ENCODE measurements around the gene COL10A1.

Gene COL10A1

DNA sequence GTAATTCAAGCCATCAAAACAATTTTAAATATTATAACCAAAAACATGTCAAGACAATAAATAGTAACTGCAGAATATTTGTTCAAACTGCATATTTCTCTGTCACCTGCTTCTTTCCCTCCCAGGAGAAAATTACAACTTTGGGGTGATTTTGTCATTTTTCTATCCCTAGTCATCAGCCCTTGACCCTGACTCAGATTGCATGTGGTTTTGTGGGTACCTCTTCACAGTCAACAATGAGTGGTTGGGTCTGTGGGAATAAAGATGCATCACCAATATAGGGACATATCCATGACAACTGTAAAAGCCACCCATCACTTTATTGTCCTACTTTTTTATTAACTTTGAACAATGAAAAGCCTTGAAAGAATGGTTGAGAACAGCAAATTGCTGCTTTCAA is 7.3 kb downstream of the COL10A1 start:
- no peak for DNase-seq (ENCODE audit: low read depth)
- Histone ChIP-seq H3K9ac (ENCODE audit: low read length) (no peak overlapping the region), H3K4me1 (ENCODE audit: control insufficient read depth, insufficient read depth, low read length) (no peaks in the 10 kb centered on the region), H3K4me3 (ENCODE audit: low read length) (no peak overlapping the region), H3K27me3 (replicated peaks; ENCODE audit: control insufficient read depth, insufficient read depth, low read length) (no peaks in the 10 kb centered on the region), H3K36me3 (ENCODE audit: control insufficient read depth, insufficient read depth, low read length, severe bottlenecking) (peaks cover 31% of the 10 kb centered on the region), H3K9me3 (ENCODE audit: control insufficient read depth, low read length) (no peaks in the 10 kb centered on the region)

GRCh38 chr6:116115781-116116180 is 10.2 kb downstream of the COL10A1 start:
- Histone ChIP-seq H3K27me3 (replicated peaks; ENCODE audit: control insufficient read depth, insufficient read depth, low read length) (no peaks in the 10 kb centered on the region), H3K9ac (ENCODE audit: low read length) (no peak overlapping the region), H3K4me3 (ENCODE audit: low read length) (no peak overlapping the region), H3K9me3 (ENCODE audit: control insufficient read depth, low read length) (no peaks in the 10 kb centered on the region), H3K36me3 (ENCODE audit: control insufficient read depth, insufficient read depth, low read length, severe bottlenecking) (peaks cover 56% of the 10 kb centered on the region), H3K4me1 (ENCODE audit: control insufficient read depth, insufficient read depth, low read length) (no peaks in the 10 kb centered on the region)
- DNase-seq (ENCODE audit: low read depth), result peak; percentile 71

DNA sequence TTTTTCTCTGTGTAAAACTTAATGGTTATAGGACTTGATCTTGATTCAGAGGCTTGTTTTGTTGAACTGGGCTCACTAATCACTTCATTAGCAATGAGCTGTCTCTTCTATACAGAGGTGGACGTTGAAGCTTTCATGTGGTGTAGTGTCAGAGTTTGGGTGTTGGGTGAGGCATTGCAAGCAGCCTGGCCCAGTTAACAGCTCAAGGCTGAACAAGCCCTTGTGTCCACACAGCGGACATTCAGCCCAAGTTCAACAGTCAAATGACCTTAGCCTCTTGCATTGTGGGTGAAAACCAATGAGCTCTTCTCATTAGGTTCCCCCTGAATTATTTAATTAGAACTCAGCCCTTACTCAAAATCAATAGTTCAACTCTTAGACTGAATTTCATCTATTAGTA is 12.5 kb downstream of the COL10A1 start:
- peaks cover 64% of the 10 kb centered on the region for H3K36me3 ChIP-seq (ENCODE audit: control insufficient read depth, insufficient read depth, low read length, severe bottlenecking)
- no peaks in the 10 kb centered on the region for H3K9me3 ChIP-seq (ENCODE audit: control insufficient read depth, low read length)
- H3K4me1 ChIP-seq (ENCODE audit: control insufficient read depth, insufficient read depth, low read length), result no peaks in the 10 kb centered on the region
- H3K9ac ChIP-seq (ENCODE audit: low read length), result no peak overlapping the region
- no peaks in the 10 kb centered on the region for H3K27me3 ChIP-seq (replicated peaks; ENCODE audit: control insufficient read depth, insufficient read depth, low read length)
- no peak for DNase-seq (ENCODE audit: low read depth)
- no peak overlapping the region for H3K4me3 ChIP-seq (ENCODE audit: low read length)

DNA sequence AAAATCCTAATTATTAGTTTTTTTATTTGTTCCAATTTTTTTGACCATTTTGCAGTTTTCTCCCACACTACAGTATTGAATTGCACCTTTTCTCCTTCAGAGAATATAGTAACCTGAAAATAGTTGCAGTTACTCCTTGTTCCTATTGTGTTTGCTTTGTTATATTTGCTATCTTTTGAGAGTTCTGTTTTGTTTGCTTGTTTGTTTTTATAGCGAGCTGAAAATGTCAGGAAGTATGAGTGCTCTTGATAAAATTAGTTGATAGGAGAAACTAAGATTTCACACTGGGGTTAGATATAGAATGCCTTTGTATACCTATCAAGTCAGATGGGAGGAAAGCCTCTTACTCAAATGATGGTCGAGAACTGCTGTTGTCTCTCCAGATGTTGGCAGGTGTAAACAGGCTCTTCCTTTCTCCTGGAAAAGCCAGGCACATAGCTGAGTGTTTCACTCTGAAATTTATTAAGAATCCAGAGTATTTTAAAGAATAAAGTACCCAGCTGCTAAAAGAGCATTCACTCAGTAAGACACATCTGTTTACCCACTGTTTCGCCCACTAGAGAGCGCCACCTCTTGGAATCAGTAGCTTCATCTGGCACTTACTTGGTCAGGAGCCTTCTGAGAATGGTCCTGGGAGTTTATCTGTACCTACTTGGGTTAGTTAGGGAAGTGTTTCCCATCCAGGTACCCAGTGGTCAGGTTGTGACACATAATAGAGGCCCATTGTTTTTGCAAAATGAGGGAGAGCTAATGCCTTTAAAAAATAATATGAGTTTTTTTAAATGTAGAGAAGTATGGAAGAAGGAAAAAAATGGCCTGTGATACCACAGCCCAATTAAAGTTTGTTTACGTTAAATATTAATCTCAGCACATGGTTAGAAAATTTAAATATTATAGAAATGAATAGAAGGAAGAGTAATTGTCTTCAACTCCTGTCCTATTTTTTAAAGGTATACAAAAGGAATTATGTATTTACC is 14.1 kb downstream of the COL10A1 start:
- no peaks in the 10 kb centered on the region for H3K9me3 ChIP-seq (ENCODE audit: control insufficient read depth, low read length)
- DNase-seq (ENCODE audit: low read depth), result peak; percentile 42
- no peak overlapping the region for H3K4me3 ChIP-seq (ENCODE audit: low read length)
- H3K27me3 ChIP-seq (replicated peaks; ENCODE audit: control insufficient read depth, insufficient read depth, low read length), result no peaks in the 10 kb centered on the region
- peaks cover 1% of the 10 kb centered on the region for H3K4me1 ChIP-seq (ENCODE audit: control insufficient read depth, insufficient read depth, low read length)
- H3K9ac ChIP-seq (ENCODE audit: low read length), result no peak overlapping the region
- peaks cover 56% of the 10 kb centered on the region for H3K36me3 ChIP-seq (ENCODE audit: control insufficient read depth, insufficient read depth, low read length, severe bottlenecking)

DNA sequence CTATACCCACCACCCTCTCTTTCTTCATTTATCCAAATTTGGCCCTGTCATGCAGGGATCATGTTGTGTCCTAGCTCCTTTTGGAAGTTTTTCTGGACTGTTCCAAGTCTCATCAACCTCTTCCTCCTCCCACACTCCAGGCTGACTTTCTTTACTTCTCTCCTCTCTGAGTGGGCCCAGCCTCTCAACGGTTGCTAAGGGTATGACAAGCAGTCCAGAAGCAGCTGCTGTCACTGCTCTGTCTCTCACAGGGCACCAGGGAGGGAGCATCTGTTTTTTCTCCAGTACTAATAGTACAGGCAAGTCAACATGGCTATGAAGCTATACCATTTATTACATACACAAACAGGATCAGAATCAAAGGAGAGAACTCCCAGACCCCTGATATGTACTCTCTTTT is 17.1 kb downstream of the COL10A1 start:
- Histone ChIP-seq H3K9me3 (ENCODE audit: control insufficient read depth, low read length) (no peaks in the 10 kb centered on the region), H3K4me3 (ENCODE audit: low read length) (no peak overlapping the region), H3K27me3 (replicated peaks; ENCODE audit: control insufficient read depth, insufficient read depth, low read length) (no peaks in the 10 kb centered on the region), H3K36me3 (ENCODE audit: control insufficient read depth, insufficient read depth, low read length, severe bottlenecking) (peaks cover 43% of the 10 kb centered on the region), H3K9ac (ENCODE audit: low read length) (no peak overlapping the region), H3K4me1 (ENCODE audit: control insufficient read depth, insufficient read depth, low read length) (peaks cover 22% of the 10 kb centered on the region)
- DNase-seq (ENCODE audit: low read depth), result no peak

DNA sequence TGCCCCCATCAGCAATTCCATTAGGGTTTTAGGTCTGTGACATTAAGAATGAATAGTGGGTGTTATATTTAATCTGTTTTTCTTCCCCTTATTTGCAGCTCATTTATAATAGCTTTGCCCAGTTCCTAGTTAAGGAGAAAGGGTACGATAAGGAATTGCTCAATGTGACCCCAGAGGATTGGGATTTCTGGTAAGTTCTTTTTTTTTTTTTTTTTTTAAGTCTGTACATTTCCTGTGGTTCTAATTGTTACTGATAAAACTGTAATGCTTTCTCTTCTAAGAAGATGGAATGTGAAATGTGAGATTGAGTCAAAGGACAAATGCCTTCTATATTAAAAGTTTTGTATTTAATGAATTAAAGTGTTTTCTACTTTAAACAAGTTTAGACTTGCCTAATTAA is 19.8 kb downstream of the COL10A1 start:
- Histone ChIP-seq H3K36me3 (ENCODE audit: control insufficient read depth, insufficient read depth, low read length, severe bottlenecking) (peaks cover 19% of the 10 kb centered on the region), H3K4me1 (ENCODE audit: control insufficient read depth, insufficient read depth, low read length) (peaks cover 29% of the 10 kb centered on the region), H3K9me3 (ENCODE audit: control insufficient read depth, low read length) (no peaks in the 10 kb centered on the region), H3K9ac (ENCODE audit: low read length) (peak overlapping the region; percentile 46), H3K4me3 (ENCODE audit: low read length) (peak overlapping the region; percentile 49), H3K27me3 (replicated peaks; ENCODE audit: control insufficient read depth, insufficient read depth, low read length) (no peaks in the 10 kb centered on the region)
- DNase-seq (ENCODE audit: low read depth), result peak; percentile 52

DNA sequence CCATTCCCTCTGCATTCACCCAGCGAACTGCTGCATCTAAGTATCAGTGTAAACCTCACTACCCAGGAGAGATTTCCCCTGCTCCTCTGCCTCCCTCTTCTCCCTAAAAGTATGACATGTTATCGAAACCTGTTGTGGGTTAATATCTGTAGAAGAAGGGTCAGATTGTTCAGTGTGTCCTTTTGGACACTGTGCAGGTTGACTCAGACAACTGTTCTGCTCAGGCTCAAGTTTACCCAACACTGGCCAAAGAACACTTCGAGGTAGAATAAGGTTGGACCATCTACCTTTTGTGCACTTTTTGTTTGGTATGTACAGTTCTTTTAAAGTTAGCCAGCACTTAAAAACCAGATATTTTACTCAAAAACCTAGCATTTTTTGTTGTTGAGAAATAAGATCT is 20.7 kb downstream of the COL10A1 start:
- no peaks in the 10 kb centered on the region for H3K27me3 ChIP-seq (replicated peaks; ENCODE audit: control insufficient read depth, insufficient read depth, low read length)
- peaks cover 10% of the 10 kb centered on the region for H3K36me3 ChIP-seq (ENCODE audit: control insufficient read depth, insufficient read depth, low read length, severe bottlenecking)
- no peaks in the 10 kb centered on the region for H3K9me3 ChIP-seq (ENCODE audit: control insufficient read depth, low read length)
- peaks cover 30% of the 10 kb centered on the region for H3K4me1 ChIP-seq (ENCODE audit: control insufficient read depth, insufficient read depth, low read length)
- H3K9ac ChIP-seq (ENCODE audit: low read length), result no peak overlapping the region
- DNase-seq (ENCODE audit: low read depth), result no peak
- H3K4me3 ChIP-seq (ENCODE audit: low read length), result no peak overlapping the region

DNA sequence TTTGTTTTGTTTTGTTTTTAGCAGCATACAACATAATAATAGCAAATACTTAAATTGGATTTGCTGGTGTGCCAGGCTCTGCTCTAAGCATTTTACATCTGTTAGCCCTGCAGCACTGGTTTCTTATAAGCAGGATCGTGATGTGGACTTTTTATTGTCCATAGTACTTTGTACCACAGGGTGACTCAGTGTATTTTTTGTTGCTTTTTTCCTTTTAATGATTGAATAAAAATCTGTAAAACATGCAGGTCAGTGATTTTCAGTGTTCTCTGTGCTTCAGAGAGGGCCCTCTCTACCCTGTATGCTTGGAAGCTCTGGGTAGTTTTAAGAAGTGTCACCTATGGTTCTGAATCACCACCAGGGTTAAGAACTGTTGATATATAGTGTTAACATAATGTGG is 21.3 kb downstream of the COL10A1 start:
- DNase-seq (ENCODE audit: low read depth), result no peak
- Histone ChIP-seq H3K4me3 (ENCODE audit: low read length) (no peak overlapping the region), H3K36me3 (ENCODE audit: control insufficient read depth, insufficient read depth, low read length, severe bottlenecking) (peaks cover 4% of the 10 kb centered on the region), H3K27me3 (replicated peaks; ENCODE audit: control insufficient read depth, insufficient read depth, low read length) (no peaks in the 10 kb centered on the region), H3K4me1 (ENCODE audit: control insufficient read depth, insufficient read depth, low read length) (peaks cover 33% of the 10 kb centered on the region), H3K9me3 (ENCODE audit: control insufficient read depth, low read length) (no peaks in the 10 kb centered on the region), H3K9ac (ENCODE audit: low read length) (no peak overlapping the region)

DNA sequence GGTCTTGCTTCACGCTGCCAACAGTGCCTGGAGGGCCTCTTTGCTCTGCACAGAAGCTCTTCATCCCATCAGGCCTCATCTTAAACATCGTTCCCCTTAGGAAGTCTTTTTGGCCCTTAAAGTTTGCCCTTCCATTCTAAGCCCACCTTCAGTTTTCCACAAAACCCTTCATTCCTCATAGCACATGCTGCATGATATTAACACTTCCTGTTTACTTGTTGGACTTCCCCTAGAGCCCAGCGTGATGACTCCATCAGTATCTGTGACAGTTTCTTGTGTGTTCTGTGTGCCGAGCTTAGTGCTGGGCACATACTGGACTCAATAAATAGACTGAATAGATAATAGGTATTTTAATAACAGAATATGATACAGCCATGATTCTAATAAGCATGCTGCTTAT is 23.1 kb downstream of the COL10A1 start:
- DNase-seq (ENCODE audit: low read depth), result no peak
- Histone ChIP-seq H3K9me3 (ENCODE audit: control insufficient read depth, low read length) (no peaks in the 10 kb centered on the region), H3K4me3 (ENCODE audit: low read length) (no peak overlapping the region), H3K27me3 (replicated peaks; ENCODE audit: control insufficient read depth, insufficient read depth, low read length) (no peaks in the 10 kb centered on the region), H3K9ac (ENCODE audit: low read length) (no peak overlapping the region), H3K36me3 (ENCODE audit: control insufficient read depth, insufficient read depth, low read length, severe bottlenecking) (no peaks in the 10 kb centered on the region), H3K4me1 (ENCODE audit: control insufficient read depth, insufficient read depth, low read length) (peaks cover 33% of the 10 kb centered on the region)

- H3K4me1 ChIP-seq (ENCODE audit: control insufficient read depth, insufficient read depth, low read length), result peaks cover 32% of the 10 kb centered on the region
- H3K9me3 ChIP-seq (ENCODE audit: control insufficient read depth, low read length), result no peaks in the 10 kb centered on the region
- H3K9ac ChIP-seq (ENCODE audit: low read length), result peak overlapping the region; percentile 93
- no peaks in the 10 kb centered on the region for H3K27me3 ChIP-seq (replicated peaks; ENCODE audit: control insufficient read depth, insufficient read depth, low read length)
- DNase-seq (ENCODE audit: low read depth), result no peak
- H3K36me3 ChIP-seq (ENCODE audit: control insufficient read depth, insufficient read depth, low read length, severe bottlenecking), result no peaks in the 10 kb centered on the region
- peak overlapping the region; percentile 93 for H3K4me3 ChIP-seq (ENCODE audit: low read length)
Measured at GRCh38 chr6:116101790-116102189, 24.1 kb downstream of the COL10A1 start.

DNA sequence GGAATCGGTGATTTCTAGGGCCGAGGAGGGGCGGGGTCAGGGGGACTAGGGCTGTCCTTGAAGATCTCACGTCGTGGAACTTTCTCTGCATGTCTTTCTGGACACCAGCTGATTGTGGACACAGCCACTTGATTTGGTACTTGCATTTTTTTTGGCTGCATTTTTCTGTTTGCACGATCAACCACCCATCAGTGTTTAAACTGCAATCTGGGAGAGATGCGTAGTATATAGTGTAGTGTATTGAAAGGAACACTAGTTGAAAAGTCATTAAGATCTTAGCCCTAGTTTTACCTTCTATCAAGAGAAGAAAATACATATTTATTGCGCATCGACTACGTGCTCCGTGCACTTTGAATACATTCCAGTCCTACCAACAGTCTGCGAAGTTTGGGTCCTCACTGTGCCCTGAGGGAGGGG is 24.6 kb downstream of the COL10A1 start:
- Histone ChIP-seq H3K4me3 (ENCODE audit: low read length) (peak overlapping the region; percentile 93), H3K27me3 (replicated peaks; ENCODE audit: control insufficient read depth, insufficient read depth, low read length) (no peaks in the 10 kb centered on the region), H3K9ac (ENCODE audit: low read length) (peak overlapping the region; percentile 93), H3K4me1 (ENCODE audit: control insufficient read depth, insufficient read depth, low read length) (peaks cover 27% of the 10 kb centered on the region), H3K9me3 (ENCODE audit: control insufficient read depth, low read length) (peaks cover 2% of the 10 kb centered on the region), H3K36me3 (ENCODE audit: control insufficient read depth, insufficient read depth, low read length, severe bottlenecking) (no peaks in the 10 kb centered on the region)
- no peak for DNase-seq (ENCODE audit: low read depth)

All from adipocyte (in vitro differentiated cells).